ENCODE results near the gene SCFD2.
"Not testable (repeated sequence)": the region's sequence is repeated elsewhere in the genome, so short reads cannot be mapped to it uniquely, and the experiment has no call there.

The SCFD2 gene

GRCh38 chr4:53194727-53195126 lies 171.1 kb downstream of the SCFD2 start:
- DNase-seq (ENCODE audit: low read depth in 2 of 2, low spot score in 1 of 2): no peak

- no peak for DNase-seq (ENCODE audit: low read depth in 2 of 2, low spot score in 1 of 2)
These were observed 172.8 kb downstream of the SCFD2 start for GRCh38 chr4:53193111-53193510.

- DNase-seq (ENCODE audit: low read depth in 2 of 2, low spot score in 1 of 2): no peak
These were observed 173.4 kb downstream of the SCFD2 start for GRCh38 chr4:53192496-53192895.

- no peak for DNase-seq (ENCODE audit: low read depth in 2 of 2, low spot score in 1 of 2)
These were observed 173.9 kb downstream of the SCFD2 start for GRCh38 chr4:53191997-53192396.

- no peak for DNase-seq (ENCODE audit: low read depth in 2 of 2, low spot score in 1 of 2)
These were observed 176.8 kb downstream of the SCFD2 start for GRCh38 chr4:53189011-53189410.

- DNase-seq (ENCODE audit: low read depth in 2 of 2, low spot score in 1 of 2): no peak
These were observed 179.0 kb downstream of the SCFD2 start for GRCh38 chr4:53186714-53187358.

GRCh38 chr4:53185869-53186585 lies 179.8 kb downstream of the SCFD2 start:
- no peak for DNase-seq (ENCODE audit: low read depth in 2 of 2, low spot score in 1 of 2)

- DNase-seq (ENCODE audit: low read depth in 2 of 2, low spot score in 1 of 2): no peak
These were observed 182.1 kb downstream of the SCFD2 start for GRCh38 chr4:53183754-53184153.

GRCh38 chr4:53177751-53178150 lies 188.1 kb downstream of the SCFD2 start:
- DNase-seq (ENCODE audit: low read depth in 2 of 2, low spot score in 1 of 2): not testable (repeated sequence)

GRCh38 chr4:53175640-53176039 lies 190.2 kb downstream of the SCFD2 start:
- DNase-seq (ENCODE audit: low read depth in 2 of 2, low spot score in 1 of 2): no peak

- DNase-seq (ENCODE audit: low read depth in 2 of 2, low spot score in 1 of 2): no peak
These were observed 191.0 kb downstream of the SCFD2 start for GRCh38 chr4:53174823-53175222.

- DNase-seq (ENCODE audit: low read depth in 2 of 2, low spot score in 1 of 2): no peak
These were observed 192.3 kb downstream of the SCFD2 start for GRCh38 chr4:53173576-53173975.

GRCh38 chr4:53171797-53172196 lies 194.1 kb downstream of the SCFD2 start:
- no peak for DNase-seq (ENCODE audit: low read depth in 2 of 2, low spot score in 1 of 2)

GRCh38 chr4:53169695-53170617 lies 195.9 kb downstream of the SCFD2 start:
- DNase-seq (ENCODE audit: low read depth in 2 of 2, low spot score in 1 of 2): no peak

- DNase-seq (ENCODE audit: low read depth in 2 of 2, low spot score in 1 of 2): no peak
These were observed 197.6 kb downstream of the SCFD2 start for GRCh38 chr4:53168228-53168627.

GRCh38 chr4:53162969-53163368 lies 202.9 kb downstream of the SCFD2 start:
- DNase-seq (ENCODE audit: low read depth in 2 of 2, low spot score in 1 of 2): no peak

- no peak for DNase-seq (ENCODE audit: low read depth in 2 of 2, low spot score in 1 of 2)
These were observed 204.0 kb downstream of the SCFD2 start for GRCh38 chr4:53161787-53162433.

GRCh38 chr4:53161051-53161786 lies 204.6 kb downstream of the SCFD2 start:
- no peak for DNase-seq (ENCODE audit: low read depth in 2 of 2, low spot score in 1 of 2)

- no peak for DNase-seq (ENCODE audit: low read depth in 2 of 2, low spot score in 1 of 2)
These were observed 209.0 kb downstream of the SCFD2 start for GRCh38 chr4:53156896-53157295.

GRCh38 chr4:53152467-53152866 lies 213.4 kb downstream of the SCFD2 start:
- no peak for DNase-seq (ENCODE audit: low read depth in 2 of 2, low spot score in 1 of 2)

GRCh38 chr4:53151489-53151788 lies 214.4 kb downstream of the SCFD2 start:
- no peak for DNase-seq (ENCODE audit: low read depth in 2 of 2, low spot score in 1 of 2)

Data from stimulated activated CD8-positive, alpha-beta memory T cell treated with anti-CD3 and anti-CD28 coated beads, Interleukin-4, amount 100 ng/mL, for 1 hour (primary cell).